IMR-90 (cell line): ENCODE measurements around the gene PTBP2. TPM values are rescaled to one million over a fixed set of nuclear protein-coding genes. Genes with fewer than 3 reads are reported as not detected.

ENCODE experiments used
- ATAC-seq: fragments of 200-7000 bp; cut with Tn5 transposase; 2 replicates; pipeline ENCODE4 v1.9.1; 2020; ENCODE audit warnings: low read depth, mild to moderate bottlenecking, moderate library complexity
- BruUV-seq: library from RNA; stranded (reverse); fragments of 400-500 nt; replicated peaks from 2 replicates; lab custom pipeline; 2021; lab: Mats Ljungman, UMichigan
- CTCF ChIA-PET: fragments of 300-600 bp; formaldehyde crosslinking; extraction: SDS; loops from one replicate; lab custom pipeline; 2021; ENCODE audit warnings: antibody characterized with exemption; lab: Yijun Ruan, JAX
- POLR2A ChIA-PET: fragments of 300-600 bp; sonication (Branson Sonifier 250); formaldehyde crosslinking; loops from one replicate; lab custom pipeline; 2022; ENCODE audit warnings: antibody characterized with exemption; ENCODE audit not compliant: unreplicated experiment; lab: Charles Lee
- DNase-seq: peaks from one replicate; pipeline ENCODE4 v3.0.0; 2013
- H2AFZ ChIP-seq: replicated peaks from 2 replicates; pipeline ENCODE3; 2013; ENCODE audit warnings: low read length, mild to moderate bottlenecking; ENCODE audit not compliant: poor library complexity
- H2AK5ac ChIP-seq: 2 replicates; pipeline ENCODE4 v1.6.1; 2013; ENCODE audit warnings: low read depth, low read length, inconsistent platforms
- H2AK9ac ChIP-seq: replicated peaks from 2 replicates; pipeline ENCODE3; 2013; ENCODE audit warnings: mild to moderate bottlenecking, low read depth, low read length, moderate library complexity; ENCODE audit not compliant: poor library complexity
- H2BK120ac ChIP-seq: 2 replicates; pipeline ENCODE4 v1.6.1; 2013; ENCODE audit warnings: low read depth, low read length, inconsistent platforms
- H2BK15ac ChIP-seq: 3 replicates; pipeline ENCODE4 v1.6.1; 2013; ENCODE audit warnings: low read depth, low read length, inconsistent platforms
- H2BK20ac ChIP-seq: 2 replicates; pipeline ENCODE4 v1.6.1; 2013; ENCODE audit warnings: low read depth, mild to moderate bottlenecking, inconsistent platforms, low read length, moderate library complexity
- H2BK5ac ChIP-seq: 2 replicates; pipeline ENCODE4 v1.6.1; 2013; ENCODE audit warnings: mild to moderate bottlenecking, low read depth, low read length, inconsistent platforms; ENCODE audit not compliant: poor library complexity, severe bottlenecking
- H3K14ac ChIP-seq: replicated peaks from 2 replicates; pipeline ENCODE4 v1.6.1; 2013; ENCODE audit warnings: low read depth, low read length, inconsistent platforms
- H3K18ac ChIP-seq: 2 replicates; pipeline ENCODE4 v1.6.1; 2013; ENCODE audit warnings: low read depth, low read length, control low read depth
- H3K23ac ChIP-seq: 2 replicates; pipeline ENCODE4 v1.6.1; 2013; ENCODE audit warnings: low read depth, low read length, inconsistent platforms
- H3K27ac ChIP-seq: 2 replicates; pipeline ENCODE4 v1.5.1; 2013; ENCODE audit warnings: mild to moderate bottlenecking, control low read depth, low read length; ENCODE audit not compliant: insufficient read depth
- H3K27me3 ChIP-seq: 2 replicates; pipeline ENCODE4 v1.6.1; 2013; ENCODE audit warnings: low read length; ENCODE audit not compliant: control insufficient read depth, insufficient read depth
- H3K36me3 ChIP-seq: 2 replicates; pipeline ENCODE4 v1.6.1; 2013; ENCODE audit warnings: low read length, mixed read lengths; ENCODE audit not compliant: control insufficient read depth, insufficient read depth
- H3K4ac ChIP-seq: 2 replicates; pipeline ENCODE4 v1.6.1; 2013; ENCODE audit warnings: low read depth, low read length, inconsistent platforms
- H3K4me1 ChIP-seq: 2 replicates; pipeline ENCODE4 v1.6.1; 2013; ENCODE audit warnings: low read length, mixed read lengths; ENCODE audit not compliant: control insufficient read depth, insufficient read depth
- H3K4me2 ChIP-seq: 2 replicates; pipeline ENCODE4 v1.6.1; 2013; ENCODE audit warnings: low read depth, mild to moderate bottlenecking, control low read depth, low read length, moderate library complexity
- H3K4me3 ChIP-seq: 2 replicates; pipeline ENCODE4 v1.5.1; 2013; ENCODE audit warnings: low read depth, mild to moderate bottlenecking, control low read depth, low read length, moderate library complexity; ENCODE audit not compliant: insufficient read depth
- H3K56ac ChIP-seq: 2 replicates; pipeline ENCODE4 v1.6.1; 2013; ENCODE audit warnings: low read length, inconsistent platforms; ENCODE audit not compliant: insufficient read depth; ENCODE audit errors: extremely low read depth
- H3K79me1 ChIP-seq, 2 experiments: 2 replicates each; pipeline ENCODE4 v1.6.1; 2013; ENCODE audit warnings: low read length in 2 of 2, inconsistent platforms in 1 of 2, low read depth in 1 of 2
- H3K9ac ChIP-seq: 2 replicates; pipeline ENCODE4 v1.6.1; 2013; ENCODE audit warnings: low read depth, low read length, control low read depth
- H3K9me1 ChIP-seq: 2 replicates; pipeline ENCODE4 v1.6.1; 2013; ENCODE audit warnings: low read length, inconsistent platforms; ENCODE audit not compliant: insufficient read depth
- H3K9me3 ChIP-seq: 2 replicates; pipeline ENCODE4 v1.6.1; 2013; ENCODE audit warnings: low read length; ENCODE audit not compliant: control insufficient read depth, insufficient read depth
- H4K20me1 ChIP-seq: 2 replicates; pipeline ENCODE4 v1.6.1; 2013; ENCODE audit warnings: low read length, inconsistent platforms; ENCODE audit not compliant: insufficient read depth
- H4K5ac ChIP-seq: 2 replicates; pipeline ENCODE4 v1.6.1; 2013; ENCODE audit warnings: mild to moderate bottlenecking, low read depth, low read length, control low read depth
- H4K8ac ChIP-seq, 2 experiments: 2 replicates each; pipeline ENCODE4 v1.6.1; 2013; ENCODE audit warnings: low read depth in 2 of 2, low read length in 2 of 2, control low read depth in 1 of 2, inconsistent platforms in 1 of 2
- H4K91ac ChIP-seq: 2 replicates; pipeline ENCODE4 v1.6.1; 2013; ENCODE audit warnings: low read depth, low read length, inconsistent platforms; ENCODE audit not compliant: insufficient read depth
- CEBPB ChIP-seq: IDR thresholded peaks from 2 replicates; pipeline ENCODE4 v1.6.1; 2012; ENCODE audit warnings: low read depth, low read length, improper control_type of control experiment
- CHD1 ChIP-seq: IDR thresholded peaks from 2 replicates; pipeline ENCODE4 v1.6.1; 2012; ENCODE audit warnings: low read depth, low read length, improper control_type of control experiment
- MAFK ChIP-seq: IDR thresholded peaks from 2 replicates; pipeline ENCODE4 v1.6.1; 2012; ENCODE audit warnings: low read depth, low read length, improper control_type of control experiment
- MXI1 ChIP-seq: IDR thresholded peaks from 2 replicates; pipeline ENCODE4 v1.6.1; 2012; ENCODE audit warnings: low read depth, mild to moderate bottlenecking, low read length, moderate library complexity, borderline replicate concordance
- POLR2A ChIP-seq: IDR thresholded peaks from 2 replicates; pipeline ENCODE4 v1.6.1; 2012; ENCODE audit warnings: mild to moderate bottlenecking, low read depth, low read length
- RAD21 ChIP-seq: IDR thresholded peaks from 2 replicates; pipeline ENCODE4 v1.6.1; 2012; ENCODE audit warnings: low read length, improper control_type of control experiment
- RCOR1 ChIP-seq: IDR thresholded peaks from 2 replicates; pipeline ENCODE4 v1.6.1; 2012; ENCODE audit warnings: mild to moderate bottlenecking, low read length, improper control_type of control experiment; ENCODE audit not compliant: insufficient replicate concordance
- RFX5 ChIP-seq: IDR thresholded peaks from 2 replicates; pipeline ENCODE4 v1.8.0; 2012; ENCODE audit warnings: low read depth, mild to moderate bottlenecking, low read length, moderate library complexity
- SMC3 ChIP-seq: fragments of 150-350 bp; IDR thresholded peaks from 2 replicates; pipeline ENCODE4 v1.6.1; 2016; ENCODE audit warnings: low read depth, mild to moderate bottlenecking, antibody characterized with exemption, low read length, moderate library complexity
- dilution Hi-C: fragments of 300-500 bp; cut with HindIII; formaldehyde crosslinking; loops from one replicate; pipeline ENCODE4 v1.14.3; 2018; ENCODE audit warnings: low sequenced_read_pairs; ENCODE audit not compliant: unreplicated experiment
- in situ Hi-C: fragments of 300-500 bp; cut with MboI; formaldehyde crosslinking; loops from 3 replicates; pipeline ENCODE4 v1.14.3; 2019; ENCODE audit warnings: low sequenced_read_pairs, inconsistent platforms, mixed read lengths
- intact Hi-C: fragments of 100-400 bp; cut with micrococcal nuclease; formaldehyde crosslinking; loops from 2 replicates; pipeline ENCODE4 v1.10.0; 2022
- polyA plus RNA-seq, 3 experiments: library from polyadenylated mRNA; depleted of rRNA; stranded (reverse); fragments of >200 nt; gene quantifications; 2 replicates each; pipeline ENCODE4 v1.2.3, GENCODE V29; 2012; ENCODE audit warnings: low replicate concordance in 1 of 3
- total RNA-seq: library from RNA; depleted of rRNA; stranded (reverse); fragments of >200 nt; gene quantifications from 2 replicates; pipeline ENCODE4 v1.2.3, GENCODE V29; 2012
- TF ChIP-seq, protein P1 (sequence below): conservative IDR thresholded peaks from 2 replicates; pipeline ENCODE4 v1.5.1; 2012; ENCODE audit warnings: mild to moderate bottlenecking, low read depth, low read length, improper control_type of control experiment

Gene PTBP2
- total and polyA plus RNA-seq, 2 of the 4 experiments (the other 2 are of a cell fraction): 9.7 to 37.8 TPM

DNA sequence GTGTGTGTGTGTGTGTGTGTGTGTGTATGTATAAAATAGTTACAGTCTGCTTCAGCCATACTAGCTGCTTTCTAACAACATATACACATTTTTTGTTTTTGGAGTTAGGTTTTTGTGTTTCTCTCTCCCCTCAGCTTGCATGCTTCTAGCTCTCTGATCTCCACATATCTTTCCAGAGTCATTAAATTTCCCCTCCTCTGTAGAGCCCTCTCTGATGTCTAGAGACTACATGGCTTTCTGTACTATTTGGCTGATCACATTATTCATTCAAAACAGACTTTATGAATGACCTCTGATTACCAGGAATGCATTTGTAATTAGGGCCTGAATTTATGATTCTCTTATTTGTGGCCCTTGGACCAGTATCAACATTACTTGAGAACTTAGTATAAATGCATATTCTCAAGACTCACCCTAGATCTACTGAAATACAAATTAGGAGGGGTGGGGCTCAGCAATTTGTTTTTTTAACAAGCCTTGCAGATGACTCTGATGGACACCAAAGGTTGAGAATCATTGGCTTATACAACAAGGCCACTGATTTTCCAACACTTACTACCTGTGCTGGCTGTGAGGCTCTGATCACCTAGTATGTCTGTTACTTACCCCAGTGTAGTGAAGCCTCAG, 104.5 kb downstream of the PTBP2 start:
- Histone ChIP-seq H4K20me1 (no peaks in the 10 kb centered on the region), H3K4me2 (no peak overlapping the region), H3K14ac (no peak overlapping the region), H2BK5ac (no peak overlapping the region), H3K18ac (no peak overlapping the region), H3K9me1 (no peaks in the 10 kb centered on the region), H3K79me1 (no peaks in the 10 kb centered on the region), H2AK5ac (no peak overlapping the region), H3K4ac (no peak overlapping the region), H4K5ac (no peak overlapping the region), H3K56ac (no peak overlapping the region), H4K8ac (no peak overlapping the region), H3K9ac (no peak overlapping the region), H3K23ac (no peak overlapping the region), H2BK120ac (no peak overlapping the region), H4K91ac (no peak overlapping the region), H3K27ac (no peak overlapping the region), H3K36me3 (peaks cover 2% of the 10 kb centered on the region), H3K9me3 (no peaks in the 10 kb centered on the region), H2AFZ (no peak overlapping the region), H2AK9ac (no peak overlapping the region), H3K27me3 (no peaks in the 10 kb centered on the region), H2BK15ac (no peak overlapping the region), H3K4me3 (no peak overlapping the region), H2BK20ac (no peak overlapping the region), H3K4me1 (no peaks in the 10 kb centered on the region)
- dilution Hi-C loops (no loop called here), in situ Hi-C loops (no loop called here), intact Hi-C loops (no loop called here)
- no TSS peak for BruUV-seq
- POLR2A ChIA-PET: no interaction called here
- CTCF ChIA-PET: no interaction called here
- ATAC-seq (no peak), DNase-seq (no peak)
- TF ChIP-seq MAFK (no peak), CEBPB (no peak), RAD21 (no peak), RFX5 (no peak), POLR2A (no peak), SMC3 (no peak), RCOR1 (no peak), MXI1 (no peak), CHD1 (no peak)
- TF ChIP-seq, protein P1, sequence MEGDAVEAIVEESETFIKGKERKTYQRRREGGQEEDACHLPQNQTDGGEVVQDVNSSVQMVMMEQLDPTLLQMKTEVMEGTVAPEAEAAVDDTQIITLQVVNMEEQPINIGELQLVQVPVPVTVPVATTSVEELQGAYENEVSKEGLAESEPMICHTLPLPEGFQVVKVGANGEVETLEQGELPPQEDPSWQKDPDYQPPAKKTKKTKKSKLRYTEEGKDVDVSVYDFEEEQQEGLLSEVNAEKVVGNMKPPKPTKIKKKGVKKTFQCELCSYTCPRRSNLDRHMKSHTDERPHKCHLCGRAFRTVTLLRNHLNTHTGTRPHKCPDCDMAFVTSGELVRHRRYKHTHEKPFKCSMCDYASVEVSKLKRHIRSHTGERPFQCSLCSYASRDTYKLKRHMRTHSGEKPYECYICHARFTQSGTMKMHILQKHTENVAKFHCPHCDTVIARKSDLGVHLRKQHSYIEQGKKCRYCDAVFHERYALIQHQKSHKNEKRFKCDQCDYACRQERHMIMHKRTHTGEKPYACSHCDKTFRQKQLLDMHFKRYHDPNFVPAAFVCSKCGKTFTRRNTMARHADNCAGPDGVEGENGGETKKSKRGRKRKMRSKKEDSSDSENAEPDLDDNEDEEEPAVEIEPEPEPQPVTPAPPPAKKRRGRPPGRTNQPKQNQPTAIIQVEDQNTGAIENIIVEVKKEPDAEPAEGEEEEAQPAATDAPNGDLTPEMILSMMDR: no peak
